HG02852 (cell line): ENCODE measurements around the gene CD40LG.
A peak's percentile ranks its signal among the peaks of the same experiment; 100 is the strongest.

ENCODE experiments used
- ATAC-seq: cut with Tn5 transposase; IDR thresholded peaks from one replicate; pipeline ENCODE4 v1.9.1; 2021; ENCODE audit warnings: mild to moderate bottlenecking, moderate library complexity; ENCODE audit not compliant: unreplicated experiment

The CD40LG gene

DNA sequence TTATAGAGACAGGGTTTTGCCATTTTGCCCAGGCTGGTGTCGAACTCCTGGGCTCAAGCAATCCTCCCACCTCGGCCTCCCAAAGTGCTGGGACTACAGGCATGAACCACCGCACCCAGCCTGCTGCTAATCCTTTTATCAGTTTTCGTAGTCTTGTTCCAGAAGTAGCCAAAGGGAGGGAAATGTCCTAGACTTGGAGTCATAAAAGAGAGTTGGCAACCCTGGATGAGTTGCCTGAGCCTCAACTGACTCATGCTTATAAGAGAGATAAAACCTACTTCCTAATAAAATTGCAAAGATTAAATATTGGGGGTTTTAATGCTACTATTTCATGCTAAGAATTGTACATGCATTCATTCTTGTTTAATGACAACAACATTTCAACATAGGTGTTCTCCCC, 44.3 kb downstream of the CD40LG start:
- ATAC-seq = no peak

GRCh38 chrX:136694431-136695087, 46.6 kb downstream of the CD40LG start:
- ATAC-seq = peak; percentile 69

DNA sequence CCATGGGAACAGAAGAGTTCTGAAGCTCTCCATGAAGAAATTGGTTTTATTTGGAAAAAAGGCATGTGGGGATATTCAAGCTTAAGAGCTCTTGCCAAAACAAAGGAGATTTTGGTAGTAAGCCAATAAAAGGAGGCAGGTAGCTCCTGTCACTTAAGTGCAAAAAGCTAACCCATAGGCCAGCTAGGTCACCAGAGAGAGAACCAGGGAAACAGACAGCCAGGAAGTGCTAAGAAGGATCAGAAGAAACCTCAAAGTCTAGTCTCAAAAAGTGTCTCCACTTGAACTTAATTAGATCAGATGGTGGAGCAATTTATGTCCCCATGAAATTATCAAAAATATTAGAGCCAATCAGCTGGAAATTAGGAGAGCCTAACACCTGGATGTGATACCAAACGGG, 49.2 kb downstream of the CD40LG start:
- ATAC-seq = no peak

- ATAC-seq = peak; percentile 53
Measured at GRCh38 chrX:136708348-136708747, 60.4 kb downstream of the CD40LG start.
